K562 (cell line): ENCODE measurements around the gene PPIL1. TPM values are rescaled to one million over a fixed set of nuclear protein-coding genes. Genes with fewer than 3 reads are reported as not detected.

ENCODE experiments used
- ATAC-seq: fragments of 200-7000 bp; cut with Tn5 transposase; 3 replicates; pipeline ENCODE4 v1.9.1; 2020; ENCODE audit warnings: moderate library complexity
- BruUV-seq: library from RNA; stranded (reverse); fragments of 400-500 nt; replicated peaks from 2 replicates; lab custom pipeline; 2021; lab: Mats Ljungman, UMichigan
- CTCF ChIA-PET: fragments of 300-600 bp; formaldehyde crosslinking; extraction: SDS; loops from one replicate; lab custom pipeline; 2021; ENCODE audit warnings: low intra/inter-chr PET ratio; lab: Yijun Ruan, JAX
- POLR2A ChIA-PET: fragments of 300-600, 350-650 bp; sonication (Branson Sonifier 250); formaldehyde crosslinking; extraction: SDS; loops from one replicate; lab custom pipeline; 2021; ENCODE audit warnings: antibody characterized with exemption, inconsistent platforms; lab: Yijun Ruan, JAX
- DNase-seq, 4 experiments: peaks; one replicate each; pipeline versions ENCODE4 v3.0.0 to v3.0.0-alpha.2; 2011 to 2018; ENCODE audit warnings: low spot score in 3 of 4, mixed read lengths in 3 of 4; ENCODE audit errors: extremely low read depth in 1 of 4
- FAIRE-seq: peaks from 2 replicates; lab custom pipeline; 2011; peaks lifted over from hg19 to GRCh38; lab: Jason Lieb, UNC
- H2AFZ ChIP-seq: 2 replicates; pipeline ENCODE4 v1.6.0; 2011; ENCODE audit warnings: low read depth, low read length, control low read depth, inconsistent platforms
- H3K27ac ChIP-seq: fragments of 200-600 bp; 3 replicates; pipeline ENCODE4 v1.8.0; 2011; ENCODE audit warnings: low read depth, mild to moderate bottlenecking, control low read depth, inconsistent platforms, low read length, moderate library complexity, mixed read lengths; ENCODE audit errors: extremely low read depth
- H3K27me3 ChIP-seq, 2 experiments: fragments of 300-600 bp in 1 of 2; 2 replicates in 1 of 2; 3 replicates in 1 of 2; pipeline versions ENCODE4 v1.6.0 to v1.8.0; 2011; ENCODE audit warnings: inconsistent platforms in 2 of 2, low read length in 2 of 2, mild to moderate bottlenecking in 1 of 2, mixed read lengths in 1 of 2, moderate library complexity in 1 of 2; ENCODE audit not compliant: control insufficient read depth in 2 of 2, insufficient read depth in 2 of 2
- H3K36me3 ChIP-seq: fragments of 300-600 bp; 3 replicates; pipeline ENCODE4 v1.8.0; 2011; ENCODE audit warnings: mild to moderate bottlenecking, low read length, inconsistent platforms; ENCODE audit not compliant: control insufficient read depth, insufficient read depth
- H3K4me1 ChIP-seq, 2 experiments: fragments of 200-600 bp in 1 of 2; replicated peaks in 1 of 2; 2 replicates in 1 of 2; 3 replicates in 1 of 2; pipeline versions ENCODE4 v1.5.1 to v1.8.0; 2011; ENCODE audit warnings: inconsistent platforms in 2 of 2, low read length in 2 of 2, mild to moderate bottlenecking in 1 of 2, mixed read lengths in 1 of 2, moderate library complexity in 1 of 2; ENCODE audit not compliant: control insufficient read depth in 2 of 2, insufficient read depth in 2 of 2
- H3K4me2 ChIP-seq: 2 replicates; pipeline ENCODE4 v1.6.1; 2011; ENCODE audit warnings: low read length, control low read depth, inconsistent platforms, mixed read lengths; ENCODE audit not compliant: insufficient read depth
- H3K4me3 ChIP-seq: fragments of 200-600 bp; sonication (generic), shearing (Covaris generic); 2 replicates; pipeline ENCODE4 v1.5.1; 2016; ENCODE audit warnings: control low read depth, inconsistent platforms
- H3K79me2 ChIP-seq: fragments of 200-600 bp; 3 replicates; pipeline ENCODE4 v1.8.0; 2011; ENCODE audit warnings: low read length, inconsistent platforms; ENCODE audit not compliant: control insufficient read depth, insufficient read depth
- H3K9ac ChIP-seq, 2 experiments: 2 replicates each; pipeline versions ENCODE4 v1.6.0 to v1.6.1; 2011; ENCODE audit warnings: low read depth in 2 of 2, low read length in 2 of 2, control low read depth in 1 of 2, inconsistent platforms in 1 of 2, mild to moderate bottlenecking in 1 of 2, mixed read lengths in 1 of 2; ENCODE audit not compliant: insufficient read depth in 1 of 2
- H3K9me1 ChIP-seq: one replicate; pipeline ENCODE4 v1.6.0; 2011; ENCODE audit warnings: inconsistent platforms, mild to moderate bottlenecking, low read length, moderate library complexity; ENCODE audit not compliant: control insufficient read depth, insufficient read depth
- H3K9me3 ChIP-seq: replicated peaks from 2 replicates; pipeline ENCODE4 v1.5.1; 2011; ENCODE audit warnings: low read depth, low read length, inconsistent platforms; ENCODE audit not compliant: control insufficient read depth, insufficient read depth
- H4K20me1 ChIP-seq: replicated peaks from 2 replicates; pipeline ENCODE4 v1.6.1; 2011; ENCODE audit warnings: low read length, inconsistent platforms, mixed read lengths; ENCODE audit not compliant: control insufficient read depth, insufficient read depth
- BRD4 ChIP-seq: fragments of 200-600 bp; sonication (generic); IDR thresholded peaks from 2 replicates; pipeline ENCODE4 v1.6.1; 2017; ENCODE audit warnings: inconsistent platforms
- GABPB1 ChIP-seq: sonication (generic); formaldehyde crosslinking; IDR thresholded peaks from 2 replicates; pipeline ENCODE4 v1.8.0; 2022; ENCODE audit warnings: mild to moderate bottlenecking, missing genetic modification reagents
- MCM5 ChIP-seq: fragments of 450-650 bp; IDR thresholded peaks from 2 replicates; pipeline ENCODE4 v1.6.1; 2016; ENCODE audit warnings: low read depth
- PBX2 ChIP-seq, 2 experiments: IDR thresholded peaks in 1 of 2; conservative IDR thresholded peaks in 1 of 2; 2 replicates each; pipeline ENCODE4 v1.6.1; 2016; ENCODE audit warnings: low read depth in 2 of 2, mild to moderate bottlenecking in 1 of 2, missing compliant biosample characterization in 1 of 2, missing genetic modification characterization in 1 of 2, moderate library complexity in 1 of 2
- SMARCB1 ChIP-seq: IDR thresholded peaks from 2 replicates; pipeline ENCODE4 v1.6.1; 2011; ENCODE audit warnings: improper control_type of control experiment, low read depth; ENCODE audit not compliant: insufficient read length
- SRSF1 ChIP-seq: fragments of 200-400 bp; formaldehyde crosslinking; IDR thresholded peaks from 2 replicates; pipeline ENCODE4 v1.6.1; 2017; ENCODE audit warnings: mild to moderate bottlenecking, low read depth, low read length, moderate library complexity
- STAT6 ChIP-seq: sonication (generic); formaldehyde crosslinking; IDR thresholded peaks from 2 replicates; pipeline ENCODE4 v1.8.1; 2023; ENCODE audit warnings: mild to moderate bottlenecking, missing genetic modification reagents
- ZBTB17 ChIP-seq: fragments of 450-650 bp; formaldehyde crosslinking; IDR thresholded peaks from 2 replicates; pipeline ENCODE4 v1.4.0; 2020; ENCODE audit warnings: mild to moderate bottlenecking
- ZNF174 ChIP-seq: fragments of 250-450 bp; sonication (Bioruptor Pico); IDR thresholded peaks from 2 replicates; pipeline ENCODE4 v1.4.0; 2020; ENCODE audit warnings: mild to moderate bottlenecking
- WGBS: fragments of 100-300 bp; shearing (Covaris generic); methylation state at CpG from one replicate; pipeline ENCODE4 v1.1.6; 2016; ENCODE audit warnings: low coverage, mixed read lengths; ENCODE audit not compliant: insufficient coverage; ENCODE audit errors: missing lambda C conversion rate; 5-methylcytosine and 5-hydroxymethylcytosine counted together
- in situ Hi-C: fragments of 300-500 bp; cut with MboI; formaldehyde crosslinking; loops from 4 replicates; pipeline ENCODE4 v1.15.0; 2018; ENCODE audit warnings: inconsistent platforms, mixed read lengths
- intact Hi-C: fragments of 100-400 bp; cut with micrococcal nuclease; formaldehyde crosslinking; loops from 2 replicates; pipeline ENCODE4 v1.14.2; 2022
- polyA plus RNA-seq, 8 experiments: library from polyadenylated mRNA; depleted of rRNA in 4 of 8; stranded (reverse) in 5 of 8; unstranded in 3 of 8; fragments of >200 nt; fragmentation: Nextera tagmentation in 2 of 8; fragmentation: Illumina TruSeq in 1 of 8; extraction: Ambion mirVana in 2 of 8; extraction: Trizol in 1 of 8; gene quantifications; 2 replicates each; pipeline versions ENCODE4 v1.2.1 to v1.2.3, GENCODE V29; 2011 to 2014; ENCODE audit warnings: inconsistent platforms in 1 of 8, missing spikeins in 1 of 8
- total RNA-seq, 7 experiments: library from RNA; depleted of rRNA in 6 of 7; stranded (reverse); fragments of >200 nt in 6 of 7; fragmentation: Illumina TruSeq in 2 of 7; extraction: Trizol in 2 of 7; gene quantifications; 2 replicates each; pipeline versions ENCODE4 v1.2.1 to v1.2.3, GENCODE V29; 2011 to 2021; ENCODE audit warnings: low replicate concordance in 1 of 7
- TF ChIP-seq, protein P1 (sequence below): fragments of 450-650 bp; formaldehyde crosslinking; IDR thresholded peaks from 2 replicates; pipeline ENCODE4 v1.4.0; 2022; ENCODE audit warnings: missing genetic modification characterization
- TF ChIP-seq, protein P2 (sequence below): sonication (generic); formaldehyde crosslinking; IDR thresholded peaks from 2 replicates; pipeline ENCODE4 v1.9.0; 2022; ENCODE audit warnings: mild to moderate bottlenecking, missing genetic modification reagents

PPIL1 gene
- total and polyA plus RNA-seq, 9 of the 15 experiments (the other 6 are each of a cell fraction or from before 2014, with no cell fraction given) = 65.8 to 205 (median 130) TPM

DNA sequence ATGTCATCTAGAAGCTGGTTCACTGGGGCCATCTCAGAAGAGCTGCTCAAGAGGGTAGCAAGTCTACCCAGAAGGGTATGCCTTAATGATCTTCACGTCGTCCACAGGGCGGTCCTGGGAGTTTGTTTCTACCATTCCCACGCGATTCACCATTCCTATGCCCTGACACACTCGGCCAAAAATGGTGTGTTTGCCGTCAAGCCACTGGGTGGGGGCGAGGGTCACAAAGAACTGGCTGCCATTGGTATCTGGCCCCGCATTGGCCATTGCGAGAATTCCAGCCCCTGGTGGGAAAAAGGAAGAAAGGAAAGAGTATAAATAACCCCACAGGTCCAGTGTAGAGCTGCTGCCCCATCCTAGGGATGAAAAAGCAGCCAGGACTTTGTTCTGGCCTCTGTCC lies 18.9 kb downstream of the PPIL1 start (continued):
- TF ChIP-seq PBX2 (CRISPR knock-in tag; IDR thresholded peaks at IDR 0.05; ENCODE audit: low read depth) (no peak), PBX2 (tag; conservative IDR thresholded peaks at IDR 0.05; ENCODE audit: low read depth) (no peak), MCM5 (no peak), ZBTB17 (CRISPR knock-in tag) (no peak)
- TF ChIP-seq, protein P1, sequence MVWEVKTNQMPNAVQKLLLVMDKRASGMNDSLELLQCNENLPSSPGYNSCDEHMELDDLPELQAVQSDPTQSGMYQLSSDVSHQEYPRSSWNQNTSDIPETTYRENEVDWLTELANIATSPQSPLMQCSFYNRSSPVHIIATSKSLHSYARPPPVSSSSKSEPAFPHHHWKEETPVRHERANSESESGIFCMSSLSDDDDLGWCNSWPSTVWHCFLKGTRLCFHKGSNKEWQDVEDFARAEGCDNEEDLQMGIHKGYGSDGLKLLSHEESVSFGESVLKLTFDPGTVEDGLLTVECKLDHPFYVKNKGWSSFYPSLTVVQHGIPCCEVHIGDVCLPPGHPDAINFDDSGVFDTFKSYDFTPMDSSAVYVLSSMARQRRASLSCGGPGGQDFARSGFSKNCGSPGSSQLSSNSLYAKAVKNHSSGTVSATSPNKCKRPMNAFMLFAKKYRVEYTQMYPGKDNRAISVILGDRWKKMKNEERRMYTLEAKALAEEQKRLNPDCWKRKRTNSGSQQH (CRISPR knock-in tag) = no peak
- TF ChIP-seq, all 486 proteins: peak for 0

GRCh38 chr6:36853325-36853724 lies 21.3 kb downstream of the PPIL1 start:
- peaks cover 17% of the 10 kb centered on the region for H3K79me2 ChIP-seq
- peaks cover 3% of the 10 kb centered on the region for H3K9me1 ChIP-seq
- in situ Hi-C loops (loop anchor here (5.0 kb wide), 1 partner anchor 86 kb away; no protein-coding TSS in a partner anchor), intact Hi-C loops (no loop called here)
- no peaks in the 10 kb centered on the region for H3K27me3 ChIP-seq
- no peak overlapping the region for H3K4me3 ChIP-seq
- H2AFZ ChIP-seq = no peak overlapping the region
- peaks cover 11 to 22% of the 10 kb centered on the region in 2 experiments for H3K4me1 ChIP-seq
- no peaks in the 10 kb centered on the region for H4K20me1 ChIP-seq
- H3K27ac ChIP-seq = no peak overlapping the region
- no peak for ATAC-seq
- CTCF ChIA-PET = interaction anchor here (0.5 to 1.4 kb wide), 4 partner anchors 43 to 88 kb away, joined by 3 to 8 read pairs (median 6); no protein-coding TSS in a partner anchor
- no peaks in the 10 kb centered on the region for H3K9me3 ChIP-seq
- no peak for DNase-seq
- BruUV-seq = no TSS peak
- no peak overlapping the region for H3K4me2 ChIP-seq
- FAIRE-seq = no peak
- WGBS = 64% methylated on average over 5 of the region's 5 CpGs
- POLR2A ChIA-PET = interaction anchor here (0.5 to 3.0 kb wide), 14 partner anchors 10 to 570 kb away, joined by 3 to 60 read pairs (median 5); partner anchors contain the start of gene PPIL1
- no peak overlapping the region for H3K9ac ChIP-seq
- peaks cover 67% of the 10 kb centered on the region for H3K36me3 ChIP-seq
- TF ChIP-seq BRD4 = no peak
- 0 out of 2 replicates have a peak, but pooled peaks have one; percentile 48 for TF ChIP-seq GABPB1
- no peak for TF ChIP-seq ZNF174 (CRISPR knock-in tag)
- TF ChIP-seq, protein P2, sequence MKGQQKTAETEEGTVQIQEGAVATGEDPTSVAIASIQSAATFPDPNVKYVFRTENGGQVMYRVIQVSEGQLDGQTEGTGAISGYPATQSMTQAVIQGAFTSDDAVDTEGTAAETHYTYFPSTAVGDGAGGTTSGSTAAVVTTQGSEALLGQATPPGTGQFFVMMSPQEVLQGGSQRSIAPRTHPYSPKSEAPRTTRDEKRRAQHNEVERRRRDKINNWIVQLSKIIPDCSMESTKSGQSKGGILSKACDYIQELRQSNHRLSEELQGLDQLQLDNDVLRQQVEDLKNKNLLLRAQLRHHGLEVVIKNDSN (CRISPR knock-in tag) = peak; percentile 24; the same call in 1 of the 2 replicates
- no peak for TF ChIP-seq STAT6 (CRISPR knock-in tag)
- TF ChIP-seq SRSF1 = no peak
- no peak for TF ChIP-seq SMARCB1
